ENCODE results near the gene AGAP1. TPM values are rescaled to one million over a fixed set of nuclear protein-coding genes. Genes with fewer than 3 reads are reported as not detected.

Gene AGAP1
- total RNA-seq, 1 donor from 2014 or later, result 43.8 TPM

GRCh38 chr2:235564066-235564465, 70.2 kb downstream of the AGAP1 start:
- TF ChIP-seq, protein P1, sequence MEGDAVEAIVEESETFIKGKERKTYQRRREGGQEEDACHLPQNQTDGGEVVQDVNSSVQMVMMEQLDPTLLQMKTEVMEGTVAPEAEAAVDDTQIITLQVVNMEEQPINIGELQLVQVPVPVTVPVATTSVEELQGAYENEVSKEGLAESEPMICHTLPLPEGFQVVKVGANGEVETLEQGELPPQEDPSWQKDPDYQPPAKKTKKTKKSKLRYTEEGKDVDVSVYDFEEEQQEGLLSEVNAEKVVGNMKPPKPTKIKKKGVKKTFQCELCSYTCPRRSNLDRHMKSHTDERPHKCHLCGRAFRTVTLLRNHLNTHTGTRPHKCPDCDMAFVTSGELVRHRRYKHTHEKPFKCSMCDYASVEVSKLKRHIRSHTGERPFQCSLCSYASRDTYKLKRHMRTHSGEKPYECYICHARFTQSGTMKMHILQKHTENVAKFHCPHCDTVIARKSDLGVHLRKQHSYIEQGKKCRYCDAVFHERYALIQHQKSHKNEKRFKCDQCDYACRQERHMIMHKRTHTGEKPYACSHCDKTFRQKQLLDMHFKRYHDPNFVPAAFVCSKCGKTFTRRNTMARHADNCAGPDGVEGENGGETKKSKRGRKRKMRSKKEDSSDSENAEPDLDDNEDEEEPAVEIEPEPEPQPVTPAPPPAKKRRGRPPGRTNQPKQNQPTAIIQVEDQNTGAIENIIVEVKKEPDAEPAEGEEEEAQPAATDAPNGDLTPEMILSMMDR (IDR thresholded peaks at IDR 0.05), result no peak
- H3K27me3 Mint-ChIP-seq (ENCODE audit: unreplicated experiment), result no peaks in the 10 kb centered on the region
- no peaks in the 10 kb centered on the region for H3K9me3 Mint-ChIP-seq (ENCODE audit: unreplicated experiment)
- H3K4me3 Mint-ChIP-seq (ENCODE audit: unreplicated experiment), result no peak overlapping the region
- peaks cover 29% of the 10 kb centered on the region for H3K4me1 Mint-ChIP-seq (ENCODE audit: unreplicated experiment)
- peaks cover 2% of the 10 kb centered on the region for H3K36me3 Mint-ChIP-seq (ENCODE audit: unreplicated experiment)
- H3K27ac Mint-ChIP-seq (ENCODE audit: unreplicated experiment), result no peak overlapping the region
- no peak for DNase-seq (ENCODE audit: extremely low spot score, unreplicated experiment)

DNA sequence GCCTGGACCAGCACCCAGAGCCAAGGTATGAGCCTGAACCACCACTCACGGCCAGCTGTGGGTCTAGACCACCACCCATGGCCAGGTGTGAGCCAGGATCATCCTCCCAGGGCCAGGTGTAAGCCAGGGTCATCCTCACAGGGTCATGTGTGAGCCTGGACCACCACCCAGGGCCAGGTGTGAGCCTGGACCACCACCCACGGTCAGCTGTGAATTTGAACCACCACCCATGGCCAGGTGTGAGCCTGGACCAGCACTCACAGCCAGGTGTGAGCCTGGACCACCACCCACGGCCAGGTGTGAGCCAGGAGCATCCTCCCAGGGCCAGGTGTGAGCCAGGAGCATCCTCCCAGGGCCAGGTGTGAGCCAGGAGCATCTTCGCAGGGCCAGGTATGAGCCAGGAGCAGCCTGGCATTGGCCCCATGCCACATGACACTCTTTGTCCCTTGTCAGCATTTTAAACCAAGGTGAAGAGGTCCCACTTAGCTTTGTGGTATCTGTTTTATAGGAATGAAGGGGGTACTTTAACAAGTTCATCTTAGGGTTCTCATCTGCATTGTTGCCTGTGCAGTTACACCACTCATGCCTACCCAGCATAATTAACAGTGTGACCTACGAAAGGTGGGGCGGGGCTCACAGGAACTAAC, 71.2 kb downstream of the AGAP1 start:
- H3K36me3 Mint-ChIP-seq (ENCODE audit: unreplicated experiment), result peaks cover 2% of the 10 kb centered on the region
- TF ChIP-seq, protein P1 (IDR thresholded peaks at IDR 0.05), result no peak
- no peak for DNase-seq (ENCODE audit: extremely low spot score, unreplicated experiment)
- H3K27ac Mint-ChIP-seq (ENCODE audit: unreplicated experiment), result no peak overlapping the region
- no peaks in the 10 kb centered on the region for H3K9me3 Mint-ChIP-seq (ENCODE audit: unreplicated experiment)
- H3K27me3 Mint-ChIP-seq (ENCODE audit: unreplicated experiment), result no peaks in the 10 kb centered on the region
- no peak overlapping the region for H3K4me3 Mint-ChIP-seq (ENCODE audit: unreplicated experiment)
- H3K4me1 Mint-ChIP-seq (ENCODE audit: unreplicated experiment), result peaks cover 31% of the 10 kb centered on the region

GRCh38 chr2:235566415-235566814, 72.6 kb downstream of the AGAP1 start:
- Mint-ChIP-seq H3K4me1 (ENCODE audit: unreplicated experiment) (peaks cover 24% of the 10 kb centered on the region), H3K36me3 (ENCODE audit: unreplicated experiment) (peaks cover 2% of the 10 kb centered on the region), H3K9me3 (ENCODE audit: unreplicated experiment) (no peaks in the 10 kb centered on the region), H3K27me3 (ENCODE audit: unreplicated experiment) (no peaks in the 10 kb centered on the region), H3K27ac (ENCODE audit: unreplicated experiment) (no peak overlapping the region), H3K4me3 (ENCODE audit: unreplicated experiment) (no peak overlapping the region)
- DNase-seq (ENCODE audit: extremely low spot score, unreplicated experiment), result no peak
- TF ChIP-seq, protein P1 (IDR thresholded peaks at IDR 0.05), result no peak

GRCh38 chr2:235566931-235567495, 73.2 kb downstream of the AGAP1 start:
- Mint-ChIP-seq H3K9me3 (ENCODE audit: unreplicated experiment) (no peaks in the 10 kb centered on the region), H3K4me1 (ENCODE audit: unreplicated experiment) (peaks cover 19% of the 10 kb centered on the region), H3K4me3 (ENCODE audit: unreplicated experiment) (no peak overlapping the region), H3K36me3 (ENCODE audit: unreplicated experiment) (peaks cover 2% of the 10 kb centered on the region), H3K27ac (ENCODE audit: unreplicated experiment) (no peak overlapping the region), H3K27me3 (ENCODE audit: unreplicated experiment) (no peaks in the 10 kb centered on the region)
- no peak for DNase-seq (ENCODE audit: extremely low spot score, unreplicated experiment)
- TF ChIP-seq, protein P1 (IDR thresholded peaks at IDR 0.05), result no peak

DNA sequence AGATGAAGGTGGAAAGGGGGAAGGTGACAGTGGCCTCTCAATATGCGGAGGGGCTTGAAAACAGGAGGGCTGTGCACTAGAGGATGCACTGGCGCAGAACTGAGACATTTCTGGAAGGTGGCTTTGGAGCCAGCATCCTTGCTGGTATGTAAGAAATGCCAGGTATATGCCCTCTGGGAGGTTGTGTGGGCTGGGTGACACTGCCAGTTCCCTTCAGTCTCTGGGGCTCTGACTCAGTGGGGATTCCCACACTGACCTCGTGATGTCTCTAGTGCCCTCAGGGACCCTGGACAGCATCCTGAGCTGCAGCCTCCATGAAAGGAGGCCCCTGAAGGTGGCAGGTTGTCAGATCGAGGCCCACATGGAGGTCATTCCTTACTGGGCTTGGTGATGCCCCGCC, 74.0 kb downstream of the AGAP1 start:
- no peak for DNase-seq (ENCODE audit: extremely low spot score, unreplicated experiment)
- H3K27ac Mint-ChIP-seq (ENCODE audit: unreplicated experiment), result no peak overlapping the region
- no peaks in the 10 kb centered on the region for H3K9me3 Mint-ChIP-seq (ENCODE audit: unreplicated experiment)
- H3K4me1 Mint-ChIP-seq (ENCODE audit: unreplicated experiment), result peaks cover 14% of the 10 kb centered on the region
- H3K36me3 Mint-ChIP-seq (ENCODE audit: unreplicated experiment), result peaks cover 2% of the 10 kb centered on the region
- TF ChIP-seq, protein P1 (IDR thresholded peaks at IDR 0.05), result no peak
- H3K4me3 Mint-ChIP-seq (ENCODE audit: unreplicated experiment), result no peak overlapping the region
- no peaks in the 10 kb centered on the region for H3K27me3 Mint-ChIP-seq (ENCODE audit: unreplicated experiment)

Data from osteocyte (in vitro differentiated cells).